HEK293T (cell line): ENCODE data around the gene KCNMA1.

ENCODE experiments used
- BHLHE40 ChIP-seq: fragments of 450-650 bp; IDR thresholded peaks from 2 replicates; pipeline ENCODE4 v1.6.1; 2016; ENCODE audit warnings: mild to moderate bottlenecking, moderate library complexity, borderline replicate concordance
- CTBP1 ChIP-seq: fragments of 450-650 bp; IDR thresholded peaks from 2 replicates; pipeline ENCODE4 v1.6.1; 2016; ENCODE audit warnings: borderline replicate concordance
- ELF4 ChIP-seq: fragments of 450-650 bp; IDR thresholded peaks from 2 replicates; pipeline ENCODE4 v1.6.1; 2017; ENCODE audit warnings: antibody characterized with exemption
- FOXK2 ChIP-seq: fragments of 450-650 bp; IDR thresholded peaks from 2 replicates; pipeline ENCODE4 v1.6.1; 2016; ENCODE audit warnings: mild to moderate bottlenecking
- FOXM1 ChIP-seq: fragments of 450-650 bp; IDR thresholded peaks from 2 replicates; pipeline ENCODE4 v1.6.1; 2017; ENCODE audit warnings: mild to moderate bottlenecking, borderline replicate concordance
- LEF1 ChIP-seq: fragments of 450-650 bp; IDR thresholded peaks from 2 replicates; pipeline ENCODE4 v1.6.1; 2017; ENCODE audit warnings: mild to moderate bottlenecking, borderline replicate concordance
- NFRKB ChIP-seq: fragments of 450-650 bp; IDR thresholded peaks from 2 replicates; pipeline ENCODE4 v1.6.1; 2016; ENCODE audit warnings: mild to moderate bottlenecking, moderate library complexity
- SP1 ChIP-seq: fragments of 450-650 bp; IDR thresholded peaks from 2 replicates; pipeline ENCODE4 v1.6.1; 2017
- SUZ12 ChIP-seq: fragments of 450-650 bp; IDR thresholded peaks from 2 replicates; pipeline ENCODE4 v1.6.1; 2016; ENCODE audit warnings: mild to moderate bottlenecking
- TARDBP ChIP-seq: fragments of 450-650 bp; IDR thresholded peaks from 2 replicates; pipeline ENCODE4 v1.6.1; 2016
- ZNF384 ChIP-seq: fragments of 450-650 bp; IDR thresholded peaks from 2 replicates; pipeline ENCODE4 v1.6.1; 2016
- TF ChIP-seq, protein P1 (sequence below): fragments of 450-650 bp; IDR thresholded peaks from 2 replicates; pipeline ENCODE4 v1.6.1; 2016

DNA sequence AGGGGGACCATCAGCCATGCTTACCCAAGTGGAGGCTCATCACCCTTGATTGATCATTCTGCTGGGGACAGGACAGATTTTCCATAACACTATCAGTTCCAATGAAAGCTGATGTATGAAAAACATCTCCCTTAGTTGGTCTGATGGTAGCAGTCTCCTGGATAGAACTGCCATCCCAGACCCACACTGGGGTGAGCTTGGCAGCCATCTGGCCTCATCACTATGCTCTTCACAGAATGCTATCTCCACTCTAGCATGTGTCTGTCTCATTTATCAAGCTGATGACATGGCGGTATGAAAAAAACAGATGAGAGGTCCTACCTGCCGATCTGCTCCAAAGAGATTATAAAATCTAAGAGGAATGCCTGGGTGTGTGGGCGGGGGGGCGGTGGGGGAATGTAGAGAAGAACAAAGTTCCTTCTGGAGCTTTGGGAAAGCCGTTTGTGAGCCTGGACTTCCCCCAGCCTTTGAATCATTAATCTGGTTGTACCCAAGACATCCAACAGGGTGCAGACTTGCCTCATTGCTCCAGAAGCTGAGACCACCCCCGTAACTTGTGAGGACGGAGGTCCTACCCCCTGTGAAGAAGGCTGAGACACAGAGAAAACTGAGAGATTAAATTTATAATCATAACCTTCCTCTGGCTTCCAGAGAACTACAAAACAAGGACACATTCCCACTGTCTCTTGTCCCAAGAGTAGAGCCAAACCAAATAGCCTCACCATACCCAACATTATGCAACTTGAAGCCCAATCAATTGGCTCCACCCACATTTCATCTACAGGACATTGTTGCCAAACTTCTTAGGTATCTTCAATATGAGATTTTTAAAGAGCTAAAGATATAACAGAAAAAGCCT lies 340.8 kb downstream of the KCNMA1 start:
- TF ChIP-seq SP1: no peak
- TF ChIP-seq ELF4: no peak
- TF ChIP-seq TARDBP: no peak
- no peak for TF ChIP-seq FOXK2
- no peak for TF ChIP-seq CTBP1
- TF ChIP-seq, protein P1, sequence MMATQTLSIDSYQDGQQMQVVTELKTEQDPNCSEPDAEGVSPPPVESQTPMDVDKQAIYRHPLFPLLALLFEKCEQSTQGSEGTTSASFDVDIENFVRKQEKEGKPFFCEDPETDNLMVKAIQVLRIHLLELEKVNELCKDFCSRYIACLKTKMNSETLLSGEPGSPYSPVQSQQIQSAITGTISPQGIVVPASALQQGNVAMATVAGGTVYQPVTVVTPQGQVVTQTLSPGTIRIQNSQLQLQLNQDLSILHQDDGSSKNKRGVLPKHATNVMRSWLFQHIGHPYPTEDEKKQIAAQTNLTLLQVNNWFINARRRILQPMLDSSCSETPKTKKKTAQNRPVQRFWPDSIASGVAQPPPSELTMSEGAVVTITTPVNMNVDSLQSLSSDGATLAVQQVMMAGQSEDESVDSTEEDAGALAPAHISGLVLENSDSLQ: no peak
- no peak for TF ChIP-seq SUZ12
- no peak for TF ChIP-seq NFRKB
- TF ChIP-seq LEF1: no peak
- TF ChIP-seq ZNF384: no peak
- TF ChIP-seq BHLHE40: no peak
- TF ChIP-seq FOXM1: no peak
